Panc1 (cell line): ENCODE results near the gene KAT6B. TPM values are rescaled to one million over a fixed set of nuclear protein-coding genes. Genes with fewer than 3 reads are reported as not detected.

Experiments used
- ATAC-seq: fragments of 200-7000 bp; cut with Tn5 transposase; 2 replicates; pipeline ENCODE4 v1.9.1; 2020; ENCODE audit warnings: mild to moderate bottlenecking, moderate library complexity
- BruUV-seq: library from RNA; stranded (reverse); fragments of 400-500 nt; replicated peaks from 2 replicates; lab custom pipeline; 2021; lab: Mats Ljungman, UMichigan
- CTCF ChIA-PET: fragments of 300-600 bp; sonication (Branson Sonifier 250); formaldehyde crosslinking; loops from one replicate; lab custom pipeline; 2022; ENCODE audit warnings: antibody characterized with exemption; lab: Charles Lee
- POLR2A ChIA-PET: fragments of 300-600 bp; sonication (Branson Sonifier 250); formaldehyde crosslinking; loops from one replicate; lab custom pipeline; 2022; ENCODE audit warnings: antibody characterized with exemption; lab: Charles Lee
- DNase-seq: peaks from one replicate; pipeline ENCODE4 v3.0.0-alpha.2; 2010; ENCODE audit warnings: low read depth, low spot score
- H3K27ac ChIP-seq: 2 replicates; pipeline ENCODE4 v1.5.1; 2011; ENCODE audit warnings: mild to moderate bottlenecking, low read length, inconsistent platforms
- H3K27me3 ChIP-seq: fragments of 200-500 bp; sonication (Bioruptor generic); 2 replicates; pipeline ENCODE4 v1.6.0; 2014; ENCODE audit warnings: low read length, inconsistent platforms; ENCODE audit not compliant: control insufficient read depth, insufficient read depth
- H3K36me3 ChIP-seq: fragments of 200-500 bp; sonication (Bioruptor generic); 2 replicates; pipeline ENCODE4 v1.5.1; 2014; ENCODE audit warnings: inconsistent platforms, mild to moderate bottlenecking, low read length, moderate library complexity; ENCODE audit not compliant: control insufficient read depth, insufficient read depth
- H3K4me1 ChIP-seq: 2 replicates; pipeline ENCODE4 v1.5.1; 2011; ENCODE audit warnings: inconsistent platforms, mild to moderate bottlenecking, low read length, moderate library complexity; ENCODE audit not compliant: control insufficient read depth, insufficient read depth
- H3K4me3 ChIP-seq, 2 experiments: 2 replicates each; pipeline ENCODE4 v1.5.1; 2011 to 2012; ENCODE audit warnings: low read depth in 2 of 2, low read length in 2 of 2, mild to moderate bottlenecking in 2 of 2, inconsistent platforms in 1 of 2, moderate library complexity in 1 of 2
- H3K9me3 ChIP-seq: fragments of 200-500 bp; sonication (Bioruptor generic); 2 replicates; pipeline ENCODE4 v1.5.1; 2014; ENCODE audit warnings: low read depth, mild to moderate bottlenecking, inconsistent platforms, low read length, moderate library complexity; ENCODE audit not compliant: control insufficient read depth, insufficient read depth
- POLR2AphosphoS5 ChIP-seq: IDR thresholded peaks from 2 replicates; pipeline ENCODE4 v1.6.1; 2012; ENCODE audit warnings: mild to moderate bottlenecking, low read depth, low read length, moderate library complexity
- SIN3A ChIP-seq: IDR thresholded peaks from 2 replicates; pipeline ENCODE4 v1.6.1; 2012; ENCODE audit warnings: low read depth, mild to moderate bottlenecking, low read length, moderate library complexity, borderline replicate concordance; ENCODE audit not compliant: insufficient read depth
- TCF7L2 ChIP-seq: IDR thresholded peaks from 2 replicates; pipeline ENCODE4 v1.6.1; 2011; ENCODE audit warnings: mild to moderate bottlenecking, low read depth, low read length, inconsistent platforms
- in situ Hi-C: cut with HindIII; loops from 2 replicates; pipeline ENCODE4 v1.10.0; 2016; ENCODE audit warnings: low sequenced_read_pairs, low pct_unique_long_range_greater_than_20kb
- intact Hi-C: fragments of 100-400 bp; cut with micrococcal nuclease; formaldehyde crosslinking; loops from one replicate; pipeline ENCODE4 v1.10.0; 2022; ENCODE audit not compliant: unreplicated experiment
- total RNA-seq: library from RNA; stranded (reverse); gene quantifications from one replicate; pipeline ENCODE4 v1.2.1, GENCODE V29; 2021; ENCODE audit not compliant: unreplicated experiment
- TF ChIP-seq, protein P1 (sequence below): fragments of 450-650 bp; IDR thresholded peaks from 2 replicates; pipeline ENCODE4 v1.5.1; 2017; ENCODE audit warnings: mild to moderate bottlenecking
- TF ChIP-seq, protein P2 (sequence below), 2 experiments: IDR thresholded peaks; 2 replicates each; pipeline ENCODE4 v1.6.1; 2011 to 2012; ENCODE audit warnings: low read depth in 2 of 2, control low read depth in 1 of 2, low read length in 1 of 2, mild to moderate bottlenecking in 1 of 2, moderate library complexity in 1 of 2; ENCODE audit not compliant: insufficient read depth in 1 of 2

KAT6B gene
- total RNA-seq, 1 experiment from 2014 or later, result 31.1 TPM

DNA sequence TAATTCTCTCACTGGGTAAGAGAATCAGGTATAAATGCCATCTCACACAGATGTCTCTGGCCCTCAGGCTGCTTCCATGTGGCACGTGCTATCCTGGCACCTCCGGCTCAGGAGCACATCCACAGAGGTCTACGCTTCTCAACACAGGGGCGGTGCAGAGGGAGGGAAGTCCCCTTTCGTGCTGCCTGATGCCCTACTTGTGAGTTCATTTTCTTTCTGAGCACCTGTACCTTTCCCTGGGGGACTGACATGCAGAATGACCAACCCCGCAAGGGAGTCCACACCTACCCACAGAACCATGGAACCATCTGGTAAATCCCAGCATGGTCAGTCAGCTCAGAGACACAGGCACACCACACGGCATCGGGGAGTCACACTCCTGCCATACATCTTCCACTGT is 186.1 kb downstream of the KAT6B start:
- ChIA-PET CTCF (no interaction called here), POLR2A (no interaction called here)
- intact Hi-C loops, result no loop called here
- ATAC-seq, result no peak
- BruUV-seq, result no TSS peak
- Histone ChIP-seq H3K4me3 (no peak overlapping the region), H3K4me1 (no peaks in the 10 kb centered on the region), H3K36me3 (no peaks in the 10 kb centered on the region), H3K27ac (no peak overlapping the region), H3K27me3 (no peaks in the 10 kb centered on the region), H3K9me3 (no peaks in the 10 kb centered on the region)
- TF ChIP-seq, protein P1, sequence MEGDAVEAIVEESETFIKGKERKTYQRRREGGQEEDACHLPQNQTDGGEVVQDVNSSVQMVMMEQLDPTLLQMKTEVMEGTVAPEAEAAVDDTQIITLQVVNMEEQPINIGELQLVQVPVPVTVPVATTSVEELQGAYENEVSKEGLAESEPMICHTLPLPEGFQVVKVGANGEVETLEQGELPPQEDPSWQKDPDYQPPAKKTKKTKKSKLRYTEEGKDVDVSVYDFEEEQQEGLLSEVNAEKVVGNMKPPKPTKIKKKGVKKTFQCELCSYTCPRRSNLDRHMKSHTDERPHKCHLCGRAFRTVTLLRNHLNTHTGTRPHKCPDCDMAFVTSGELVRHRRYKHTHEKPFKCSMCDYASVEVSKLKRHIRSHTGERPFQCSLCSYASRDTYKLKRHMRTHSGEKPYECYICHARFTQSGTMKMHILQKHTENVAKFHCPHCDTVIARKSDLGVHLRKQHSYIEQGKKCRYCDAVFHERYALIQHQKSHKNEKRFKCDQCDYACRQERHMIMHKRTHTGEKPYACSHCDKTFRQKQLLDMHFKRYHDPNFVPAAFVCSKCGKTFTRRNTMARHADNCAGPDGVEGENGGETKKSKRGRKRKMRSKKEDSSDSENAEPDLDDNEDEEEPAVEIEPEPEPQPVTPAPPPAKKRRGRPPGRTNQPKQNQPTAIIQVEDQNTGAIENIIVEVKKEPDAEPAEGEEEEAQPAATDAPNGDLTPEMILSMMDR, result no peak
- TF ChIP-seq POLR2AphosphoS5, result no peak
- TF ChIP-seq, protein P2, sequence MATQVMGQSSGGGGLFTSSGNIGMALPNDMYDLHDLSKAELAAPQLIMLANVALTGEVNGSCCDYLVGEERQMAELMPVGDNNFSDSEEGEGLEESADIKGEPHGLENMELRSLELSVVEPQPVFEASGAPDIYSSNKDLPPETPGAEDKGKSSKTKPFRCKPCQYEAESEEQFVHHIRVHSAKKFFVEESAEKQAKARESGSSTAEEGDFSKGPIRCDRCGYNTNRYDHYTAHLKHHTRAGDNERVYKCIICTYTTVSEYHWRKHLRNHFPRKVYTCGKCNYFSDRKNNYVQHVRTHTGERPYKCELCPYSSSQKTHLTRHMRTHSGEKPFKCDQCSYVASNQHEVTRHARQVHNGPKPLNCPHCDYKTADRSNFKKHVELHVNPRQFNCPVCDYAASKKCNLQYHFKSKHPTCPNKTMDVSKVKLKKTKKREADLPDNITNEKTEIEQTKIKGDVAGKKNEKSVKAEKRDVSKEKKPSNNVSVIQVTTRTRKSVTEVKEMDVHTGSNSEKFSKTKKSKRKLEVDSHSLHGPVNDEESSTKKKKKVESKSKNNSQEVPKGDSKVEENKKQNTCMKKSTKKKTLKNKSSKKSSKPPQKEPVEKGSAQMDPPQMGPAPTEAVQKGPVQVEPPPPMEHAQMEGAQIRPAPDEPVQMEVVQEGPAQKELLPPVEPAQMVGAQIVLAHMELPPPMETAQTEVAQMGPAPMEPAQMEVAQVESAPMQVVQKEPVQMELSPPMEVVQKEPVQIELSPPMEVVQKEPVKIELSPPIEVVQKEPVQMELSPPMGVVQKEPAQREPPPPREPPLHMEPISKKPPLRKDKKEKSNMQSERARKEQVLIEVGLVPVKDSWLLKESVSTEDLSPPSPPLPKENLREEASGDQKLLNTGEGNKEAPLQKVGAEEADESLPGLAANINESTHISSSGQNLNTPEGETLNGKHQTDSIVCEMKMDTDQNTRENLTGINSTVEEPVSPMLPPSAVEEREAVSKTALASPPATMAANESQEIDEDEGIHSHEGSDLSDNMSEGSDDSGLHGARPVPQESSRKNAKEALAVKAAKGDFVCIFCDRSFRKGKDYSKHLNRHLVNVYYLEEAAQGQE (IDR thresholded peaks at IDR 0.05; ENCODE audit: insufficient read depth in 1 of 2, low read depth in 2 of 2, low read length in 1 of 2), result no peak
- TF ChIP-seq TCF7L2, result no peak
- no peak for TF ChIP-seq SIN3A
- in situ Hi-C loops, result no loop called here
- DNase-seq, result no peak

DNA sequence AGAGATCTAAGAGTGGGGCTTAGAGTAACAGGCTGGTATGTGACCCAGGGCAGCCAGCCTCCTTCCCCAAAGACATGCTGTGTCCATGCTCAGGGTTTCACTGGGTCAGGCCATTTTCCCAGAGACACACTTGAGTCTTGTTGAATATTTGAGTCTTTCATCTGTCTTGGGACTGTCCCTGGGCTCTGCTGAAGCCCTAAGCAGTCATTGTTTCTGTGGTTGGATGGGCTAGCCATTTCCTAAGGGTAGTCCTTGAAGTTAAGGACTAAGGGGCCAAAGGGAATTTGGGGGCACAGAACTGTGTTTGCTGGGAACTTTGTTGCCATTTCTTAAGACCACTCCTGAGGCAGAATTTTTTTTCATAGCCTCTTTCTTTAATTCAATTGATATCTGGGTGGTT is 186.6 kb downstream of the KAT6B start:
- ATAC-seq, result no peak
- H3K4me1 ChIP-seq, result no peaks in the 10 kb centered on the region
- no peak for DNase-seq
- H3K27me3 ChIP-seq, result no peaks in the 10 kb centered on the region
- no peaks in the 10 kb centered on the region for H3K36me3 ChIP-seq
- POLR2A ChIA-PET, result no interaction called here
- CTCF ChIA-PET, result no interaction called here
- H3K27ac ChIP-seq, result no peak overlapping the region
- in situ Hi-C loops (no loop called here), intact Hi-C loops (no loop called here)
- H3K9me3 ChIP-seq, result no peaks in the 10 kb centered on the region
- no peak overlapping the region for H3K4me3 ChIP-seq
- BruUV-seq, result no TSS peak
- TF ChIP-seq, protein P2 (IDR thresholded peaks at IDR 0.05; ENCODE audit: insufficient read depth in 1 of 2, low read depth in 2 of 2, low read length in 1 of 2), result no peak
- TF ChIP-seq TCF7L2, result no peak
- TF ChIP-seq SIN3A, result no peak
- TF ChIP-seq, protein P1, result no peak
- TF ChIP-seq POLR2AphosphoS5, result no peak
